ENCODE data around the gene ZNF805.

DNA sequence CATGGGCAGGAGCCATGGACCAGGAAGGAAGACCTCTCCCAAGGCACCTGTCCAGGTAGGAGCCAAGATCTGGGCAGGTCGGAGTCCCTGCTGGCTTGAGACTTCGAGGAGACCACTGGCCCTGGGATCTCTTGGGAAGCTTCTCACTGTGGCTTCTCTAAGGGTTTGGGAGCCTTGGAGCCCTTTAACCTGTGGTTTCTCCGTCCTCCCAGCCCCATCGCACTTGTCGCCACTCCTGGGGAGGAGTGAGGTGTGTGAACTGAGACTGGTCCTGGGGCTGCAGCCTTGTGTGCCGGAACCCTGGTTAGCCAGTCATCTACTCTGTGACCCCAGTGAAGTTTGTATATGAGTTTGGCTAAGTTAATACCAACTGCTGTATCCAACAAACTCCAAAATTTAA lies 8.2 kb downstream of the ZNF805 start:
- TF ChIP-seq, protein P1, sequence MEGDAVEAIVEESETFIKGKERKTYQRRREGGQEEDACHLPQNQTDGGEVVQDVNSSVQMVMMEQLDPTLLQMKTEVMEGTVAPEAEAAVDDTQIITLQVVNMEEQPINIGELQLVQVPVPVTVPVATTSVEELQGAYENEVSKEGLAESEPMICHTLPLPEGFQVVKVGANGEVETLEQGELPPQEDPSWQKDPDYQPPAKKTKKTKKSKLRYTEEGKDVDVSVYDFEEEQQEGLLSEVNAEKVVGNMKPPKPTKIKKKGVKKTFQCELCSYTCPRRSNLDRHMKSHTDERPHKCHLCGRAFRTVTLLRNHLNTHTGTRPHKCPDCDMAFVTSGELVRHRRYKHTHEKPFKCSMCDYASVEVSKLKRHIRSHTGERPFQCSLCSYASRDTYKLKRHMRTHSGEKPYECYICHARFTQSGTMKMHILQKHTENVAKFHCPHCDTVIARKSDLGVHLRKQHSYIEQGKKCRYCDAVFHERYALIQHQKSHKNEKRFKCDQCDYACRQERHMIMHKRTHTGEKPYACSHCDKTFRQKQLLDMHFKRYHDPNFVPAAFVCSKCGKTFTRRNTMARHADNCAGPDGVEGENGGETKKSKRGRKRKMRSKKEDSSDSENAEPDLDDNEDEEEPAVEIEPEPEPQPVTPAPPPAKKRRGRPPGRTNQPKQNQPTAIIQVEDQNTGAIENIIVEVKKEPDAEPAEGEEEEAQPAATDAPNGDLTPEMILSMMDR (conservative IDR thresholded peaks at IDR 0.05; ENCODE audit: low read depth, low read length) = no peak
- no peak for TF ChIP-seq POLR2A (IDR thresholded peaks at IDR 0.05; ENCODE audit: low read depth, low read length)
- no peak for TF ChIP-seq MAFK (IDR thresholded peaks at IDR 0.05; ENCODE audit: low read depth, low read length)
- TF ChIP-seq RFX5 (IDR thresholded peaks at IDR 0.05; ENCODE audit: low read depth, low read length) = no peak
- no peak for TF ChIP-seq CEBPB (IDR thresholded peaks at IDR 0.05; ENCODE audit: low read depth, low read length)
